ENCODE results near the gene SPRED3. TPM values are rescaled to one million over a fixed set of nuclear protein-coding genes. Genes with fewer than 3 reads are reported as not detected.

The SPRED3 gene
- total RNA-seq, 1 experiment from 2014 or later = 7.2 TPM

DNA sequence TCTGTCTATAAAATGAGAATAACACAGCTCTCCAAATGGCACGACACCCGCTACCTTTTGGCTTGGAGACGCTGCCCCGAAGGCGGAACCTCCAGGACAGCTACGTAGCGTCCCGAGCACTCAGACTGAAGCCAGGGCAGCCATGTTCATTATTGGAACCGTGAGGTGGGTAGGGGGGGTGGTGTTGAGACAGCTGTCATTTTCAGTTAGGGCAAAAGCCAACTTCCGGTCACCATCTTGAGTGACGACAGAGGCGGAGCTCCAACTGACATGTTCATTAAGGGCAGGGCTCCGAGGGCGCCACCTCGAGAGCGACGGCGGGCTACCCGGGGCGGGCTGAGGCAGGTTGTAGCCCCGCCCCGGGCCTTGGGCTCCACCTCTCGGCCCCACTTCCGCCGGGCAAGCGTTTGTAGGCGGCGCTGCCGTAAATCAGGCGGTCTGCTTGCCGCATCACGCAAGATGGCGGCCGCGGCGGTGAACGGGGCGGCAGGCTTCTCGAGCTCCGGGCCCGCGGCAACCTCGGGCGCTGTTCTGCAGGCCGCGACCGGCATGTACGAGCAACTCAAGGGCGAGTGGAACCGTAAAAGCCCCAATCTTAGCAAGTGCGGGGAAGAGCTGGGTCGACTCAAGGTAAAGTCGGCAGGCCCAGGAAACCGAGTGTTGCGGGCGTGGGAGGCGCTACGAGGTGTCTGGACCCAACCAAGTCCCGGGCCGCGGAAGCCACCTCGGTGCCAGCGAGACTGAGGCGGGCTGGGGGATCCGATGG is 14.0 kb upstream of the SPRED3 start, which contains the start of gene PSMD8 (continued):
- peak; percentile 47 for TF ChIP-seq ARID4B (CRISPR knock-in tag; IDR thresholded peaks at IDR 0.05; ENCODE audit: borderline replicate concordance)
- TF ChIP-seq, protein P1, sequence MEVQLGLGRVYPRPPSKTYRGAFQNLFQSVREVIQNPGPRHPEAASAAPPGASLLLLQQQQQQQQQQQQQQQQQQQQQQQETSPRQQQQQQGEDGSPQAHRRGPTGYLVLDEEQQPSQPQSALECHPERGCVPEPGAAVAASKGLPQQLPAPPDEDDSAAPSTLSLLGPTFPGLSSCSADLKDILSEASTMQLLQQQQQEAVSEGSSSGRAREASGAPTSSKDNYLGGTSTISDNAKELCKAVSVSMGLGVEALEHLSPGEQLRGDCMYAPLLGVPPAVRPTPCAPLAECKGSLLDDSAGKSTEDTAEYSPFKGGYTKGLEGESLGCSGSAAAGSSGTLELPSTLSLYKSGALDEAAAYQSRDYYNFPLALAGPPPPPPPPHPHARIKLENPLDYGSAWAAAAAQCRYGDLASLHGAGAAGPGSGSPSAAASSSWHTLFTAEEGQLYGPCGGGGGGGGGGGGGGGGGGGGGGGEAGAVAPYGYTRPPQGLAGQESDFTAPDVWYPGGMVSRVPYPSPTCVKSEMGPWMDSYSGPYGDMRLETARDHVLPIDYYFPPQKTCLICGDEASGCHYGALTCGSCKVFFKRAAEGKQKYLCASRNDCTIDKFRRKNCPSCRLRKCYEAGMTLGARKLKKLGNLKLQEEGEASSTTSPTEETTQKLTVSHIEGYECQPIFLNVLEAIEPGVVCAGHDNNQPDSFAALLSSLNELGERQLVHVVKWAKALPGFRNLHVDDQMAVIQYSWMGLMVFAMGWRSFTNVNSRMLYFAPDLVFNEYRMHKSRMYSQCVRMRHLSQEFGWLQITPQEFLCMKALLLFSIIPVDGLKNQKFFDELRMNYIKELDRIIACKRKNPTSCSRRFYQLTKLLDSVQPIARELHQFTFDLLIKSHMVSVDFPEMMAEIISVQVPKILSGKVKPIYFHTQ (CRISPR knock-in tag; IDR thresholded peaks at IDR 0.05) = no peak
- peak; percentile 36; the same call in 1 of the 2 replicates for TF ChIP-seq NFYB (CRISPR knock-in tag; conservative IDR thresholded peaks at IDR 0.05; ENCODE audit: low read depth)
- TF ChIP-seq FOXK1 (CRISPR knock-in tag; IDR thresholded peaks at IDR 0.05) = peak; percentile 82; the same call in 1 of the 2 replicates
- 0 out of 2 replicates have a peak, but pooled peaks have one; percentile 45 for TF ChIP-seq TEAD4 (CRISPR knock-in tag; IDR thresholded peaks at IDR 0.05)
- no peak for TF ChIP-seq SOX15 (CRISPR knock-in tag; IDR thresholded peaks at IDR 0.05)
- TF ChIP-seq TEAD1 (CRISPR knock-in tag; IDR thresholded peaks at IDR 0.05) = no peak; the same call in 1 of the 2 replicates
- no peak for TF ChIP-seq RELA (CRISPR knock-in tag; IDR thresholded peaks at IDR 0.05; ENCODE audit: borderline replicate concordance)
- TF ChIP-seq ZBTB43 (CRISPR knock-in tag; IDR thresholded peaks at IDR 0.05) = 0 out of 2 replicates have a peak, but pooled peaks have one; percentile 72
- TF ChIP-seq, protein P2, sequence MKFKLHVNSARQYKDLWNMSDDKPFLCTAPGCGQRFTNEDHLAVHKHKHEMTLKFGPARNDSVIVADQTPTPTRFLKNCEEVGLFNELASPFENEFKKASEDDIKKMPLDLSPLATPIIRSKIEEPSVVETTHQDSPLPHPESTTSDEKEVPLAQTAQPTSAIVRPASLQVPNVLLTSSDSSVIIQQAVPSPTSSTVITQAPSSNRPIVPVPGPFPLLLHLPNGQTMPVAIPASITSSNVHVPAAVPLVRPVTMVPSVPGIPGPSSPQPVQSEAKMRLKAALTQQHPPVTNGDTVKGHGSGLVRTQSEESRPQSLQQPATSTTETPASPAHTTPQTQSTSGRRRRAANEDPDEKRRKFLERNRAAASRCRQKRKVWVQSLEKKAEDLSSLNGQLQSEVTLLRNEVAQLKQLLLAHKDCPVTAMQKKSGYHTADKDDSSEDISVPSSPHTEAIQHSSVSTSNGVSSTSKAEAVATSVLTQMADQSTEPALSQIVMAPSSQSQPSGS (CRISPR knock-in tag; IDR thresholded peaks at IDR 0.05; ENCODE audit: borderline replicate concordance, low read depth) = no peak
- TF ChIP-seq ETV6 (CRISPR knock-in tag; IDR thresholded peaks at IDR 0.05) = peak; percentile 87
- TF ChIP-seq KAT7 (CRISPR knock-in tag; IDR thresholded peaks at IDR 0.05; ENCODE audit: borderline replicate concordance) = peak; percentile 67; the same call in 1 of the 2 replicates
- no peak for TF ChIP-seq ZNF512 (CRISPR knock-in tag; IDR thresholded peaks at IDR 0.05; ENCODE audit: borderline replicate concordance)
- peak; percentile 15; the same call in 1 of the 2 replicates for TF ChIP-seq ESRRA (CRISPR knock-in tag; IDR thresholded peaks at IDR 0.05; ENCODE audit: borderline replicate concordance)
- 0 out of 2 replicates have a peak, but pooled peaks have one; percentile 34 for TF ChIP-seq ZNF416 (CRISPR knock-in tag; IDR thresholded peaks at IDR 0.05)
- peak; percentile 86 for TF ChIP-seq ZNF121 (CRISPR knock-in tag; IDR thresholded peaks at IDR 0.05)
- TF ChIP-seq ZNF219 (CRISPR knock-in tag; IDR thresholded peaks at IDR 0.05; ENCODE audit: borderline replicate concordance) = no peak
- TF ChIP-seq, protein P3, sequence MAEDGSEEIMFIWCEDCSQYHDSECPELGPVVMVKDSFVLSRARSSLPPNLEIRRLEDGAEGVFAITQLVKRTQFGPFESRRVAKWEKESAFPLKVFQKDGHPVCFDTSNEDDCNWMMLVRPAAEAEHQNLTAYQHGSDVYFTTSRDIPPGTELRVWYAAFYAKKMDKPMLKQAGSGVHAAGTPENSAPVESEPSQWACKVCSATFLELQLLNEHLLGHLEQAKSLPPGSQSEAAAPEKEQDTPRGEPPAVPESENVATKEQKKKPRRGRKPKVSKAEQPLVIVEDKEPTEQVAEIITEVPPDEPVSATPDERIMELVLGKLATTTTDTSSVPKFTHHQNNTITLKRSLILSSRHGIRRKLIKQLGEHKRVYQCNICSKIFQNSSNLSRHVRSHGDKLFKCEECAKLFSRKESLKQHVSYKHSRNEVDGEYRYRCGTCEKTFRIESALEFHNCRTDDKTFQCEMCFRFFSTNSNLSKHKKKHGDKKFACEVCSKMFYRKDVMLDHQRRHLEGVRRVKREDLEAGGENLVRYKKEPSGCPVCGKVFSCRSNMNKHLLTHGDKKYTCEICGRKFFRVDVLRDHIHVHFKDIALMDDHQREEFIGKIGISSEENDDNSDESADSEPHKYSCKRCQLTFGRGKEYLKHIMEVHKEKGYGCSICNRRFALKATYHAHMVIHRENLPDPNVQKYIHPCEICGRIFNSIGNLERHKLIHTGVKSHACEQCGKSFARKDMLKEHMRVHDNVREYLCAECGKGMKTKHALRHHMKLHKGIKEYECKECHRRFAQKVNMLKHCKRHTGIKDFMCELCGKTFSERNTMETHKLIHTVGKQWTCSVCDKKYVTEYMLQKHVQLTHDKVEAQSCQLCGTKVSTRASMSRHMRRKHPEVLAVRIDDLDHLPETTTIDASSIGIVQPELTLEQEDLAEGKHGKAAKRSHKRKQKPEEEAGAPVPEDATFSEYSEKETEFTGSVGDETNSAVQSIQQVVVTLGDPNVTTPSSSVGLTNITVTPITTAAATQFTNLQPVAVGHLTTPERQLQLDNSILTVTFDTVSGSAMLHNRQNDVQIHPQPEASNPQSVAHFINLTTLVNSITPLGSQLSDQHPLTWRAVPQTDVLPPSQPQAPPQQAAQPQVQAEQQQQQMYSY (CRISPR knock-in tag; IDR thresholded peaks at IDR 0.05) = peak; percentile 23; the same call in 1 of the 2 replicates
- TF ChIP-seq GABPB1 (CRISPR knock-in tag; IDR thresholded peaks at IDR 0.05) = peak; percentile 68
- TF ChIP-seq NR3C1 (CRISPR knock-in tag; conservative IDR thresholded peaks at IDR 0.05; ENCODE audit: low read depth) = no peak
- peak; percentile 55; the same call in 1 of the 2 replicates for TF ChIP-seq USF2 (CRISPR knock-in tag; IDR thresholded peaks at IDR 0.05)

Data from WTC11 (cell line).